Ovary (tissue), 9 donors: ENCODE measurements around the gene JUND. TPM values are rescaled to one million over a fixed set of nuclear protein-coding genes. Genes with fewer than 3 reads are reported as not detected.
A peak's percentile ranks its signal among the peaks of the same experiment; 100 is the strongest.

ENCODE experiments used
- DNase-seq, 5 donors: peaks; one replicate each; pipeline ENCODE4 v3.0.0-alpha.2; 2019 to 2020
- H3K27ac ChIP-seq, 2 donors: fragments of 200-600 bp; one replicate each; pipeline versions ENCODE4 v1.5.1 to v1.8.0; 2019 to 2022
- H3K27me3 ChIP-seq: fragments of 200-600 bp; one replicate; pipeline ENCODE4 v1.8.0; 2022
- H3K36me3 ChIP-seq: fragments of 200-600 bp; sonication (generic); one replicate; pipeline ENCODE4 v1.5.1; 2019
- H3K4me1 ChIP-seq: one replicate; pipeline ENCODE4 v1.8.1; 2013; ENCODE audit warnings: mild to moderate bottlenecking, moderate library complexity; ENCODE audit not compliant: insufficient read depth
- H3K4me3 ChIP-seq: fragments of 200-600 bp; sonication (generic); one replicate; pipeline ENCODE4 v1.5.1; 2017
- H3K9me3 ChIP-seq, 2 donors: fragments of 200-600 bp in 1 of 2; sonication (generic) in 1 of 2; one replicate each; pipeline versions ENCODE4 v1.5.1 to v1.8.1; 2013 to 2019; ENCODE audit warnings: mild to moderate bottlenecking in 1 of 2, moderate library complexity in 1 of 2
- CTCF ChIP-seq, 3 donors: fragments of 450-650 bp in 2 of 3; fragments of 200-600 bp in 1 of 3; IDR thresholded peaks; one replicate each; pipeline versions ENCODE4 v1.5.1 to v1.8.0; 2016 to 2022; ENCODE audit warnings: antibody characterized with exemption in 3 of 3, mild to moderate bottlenecking in 1 of 3
- EP300 ChIP-seq: sonication (generic); formaldehyde crosslinking; IDR thresholded peaks from one replicate; pipeline ENCODE4 v1.6.1; 2017; ENCODE audit warnings: antibody characterized with exemption
- POLR2A ChIP-seq: fragments of 450-650 bp; IDR thresholded peaks from one replicate; pipeline ENCODE4 v1.6.1; 2017; ENCODE audit warnings: antibody characterized with exemption, mild to moderate bottlenecking, moderate library complexity
- whole genome bisulfite sequencing, 3 donors: extraction: QIAGEN DNeasy Blood & Tissue Kit in 1 of 3; methylation state at CpG; one replicate each; pipeline versions ENCODE4 v1.1.5 to v1.1.7; 2013 to 2017; 5-methylcytosine and 5-hydroxymethylcytosine counted together
- intact Hi-C, 4 donors: fragments of 100-400 bp; cut with DNase I; formaldehyde crosslinking; loops; one replicate each; pipeline versions ENCODE4 v1.11.0 to v1.15.1; 2022 to 2023
- polyA plus RNA-seq, 2 donors: library from polyadenylated mRNA; stranded (reverse); fragments of 200-250 nt in 1 of 2; fragments of 350-450 nt in 1 of 2; fragmentation: Illumina TruSeq in 1 of 2; extraction: RNeasy Lipid Tissue Mini Kit (QIAGEN cat#74804) in 1 of 2; gene quantifications; one replicate each; pipeline ENCODE4 v1.2.3, GENCODE V29; 2013 to 2014
- total RNA-seq, 7 donors: library from RNA; depleted of rRNA in 2 of 7; stranded (reverse); fragments of >200 nt in 2 of 7; fragmentation: NEBNext Ultra II Directional in 3 of 7; extraction: Animal tissue kit (Norgen Biotek cat#: 25700) in 3 of 7; gene quantifications; one replicate each; pipeline versions ENCODE4 v1.1.0 to v1.2.4, GENCODE V29; 2016 to 2023
- donor health status: DM: no; HTN: no; CAD: no; lungs with moderate emphysema.
- donor health status: DM: no; HTN: no; CAD: no.
- donor health status: Bipolar disorder and iron deficiency.
- donor health status: DM: yes; HTN: yes; CAD: no.
- donor health status: DM: no; HTN: no; CAD: no.
- donor health status: DM: yes; HTN: yes; CAD: no.

Gene JUND
- total and polyA plus RNA-seq, 9 donors, result 95.2 to 1,260 (median 412) TPM

DNA sequence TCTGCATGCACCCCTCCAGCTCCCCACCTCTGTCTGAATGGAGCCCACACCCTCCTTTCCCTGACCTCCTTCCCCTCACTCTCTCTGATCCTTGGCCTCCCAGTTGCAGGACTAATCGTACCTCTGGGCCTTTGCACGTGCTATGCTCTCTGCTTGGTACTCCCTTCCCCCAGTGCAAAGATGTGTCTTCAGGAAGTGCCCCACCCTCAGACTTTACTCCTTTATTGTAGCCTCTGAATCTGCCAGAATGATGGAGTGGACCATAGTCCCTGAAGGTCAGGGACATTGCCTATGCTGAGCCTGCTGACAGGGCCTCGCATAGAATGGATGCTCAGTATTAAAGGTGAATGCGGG is 1.3 kb upstream of the JUND start:
- whole genome bisulfite sequencing, 3 donors, result 41 to 55% (median 50%) methylated on average over 4 of the region's 4 CpGs
- H3K4me1 ChIP-seq, result peaks cover 20% of the 10 kb centered on the region
- peak overlapping the region; percentile 47 for H3K4me3 ChIP-seq
- DNase-seq, result peak in 2 of 5 donors; percentile 59 to 61
- H3K27ac ChIP-seq, result peak overlapping the region; percentile 96 to 100
- H3K9me3 ChIP-seq, result no peaks in the 10 kb centered on the region
- H3K27me3 ChIP-seq, result no peaks in the 10 kb centered on the region
- intact Hi-C loops, result no loop called here
- TF ChIP-seq POLR2A (no peak), EP300 (no peak), CTCF (IDR thresholded peaks at IDR 0.05) (no peak)
- H3K36me3 ChIP-seq, result no peaks in the 10 kb centered on the region

DNA sequence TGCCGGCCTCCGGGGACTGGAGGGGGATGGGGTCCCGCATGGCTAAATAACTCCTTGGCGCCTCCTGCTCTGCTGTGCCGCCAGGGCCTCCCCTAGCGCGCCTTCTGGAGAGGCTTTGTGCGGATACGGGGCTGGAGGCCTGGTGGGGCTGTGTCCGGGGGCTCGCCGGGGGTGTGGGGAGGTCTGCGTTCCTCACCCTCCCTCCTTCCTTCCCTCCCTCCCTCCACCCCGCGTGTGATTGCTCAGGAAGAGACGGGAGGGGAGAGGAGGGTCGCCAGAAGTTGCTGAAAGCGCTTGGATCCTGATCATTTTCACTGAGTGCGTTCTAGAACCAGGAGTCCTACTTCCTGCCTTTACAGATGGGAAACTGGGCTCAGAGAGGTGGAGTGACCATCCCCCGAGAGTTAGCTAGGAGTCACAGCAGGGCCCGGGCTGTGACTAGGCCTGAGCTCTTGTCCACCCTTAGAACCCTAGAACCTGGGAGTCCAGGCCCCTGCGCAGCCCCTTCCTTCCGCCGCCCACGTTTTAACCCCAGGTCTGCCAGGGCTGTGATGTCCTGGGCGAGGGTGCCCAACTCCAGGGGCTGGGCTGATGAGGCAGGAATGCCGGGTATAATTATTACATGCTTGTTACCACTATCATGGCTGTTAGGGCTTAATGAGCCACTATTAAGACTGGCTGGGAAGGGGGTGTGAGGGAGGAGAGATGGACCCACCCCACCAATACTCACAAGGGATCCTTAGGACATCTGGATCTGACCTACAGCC is 782 bp upstream of the JUND start:
- Histone ChIP-seq H3K9me3 (no peaks in the 10 kb centered on the region), H3K27me3 (no peaks in the 10 kb centered on the region), H3K27ac (peak overlapping the region; percentile 96 to 100), H3K4me1 (peaks cover 20% of the 10 kb centered on the region), H3K36me3 (no peaks in the 10 kb centered on the region), H3K4me3 (peak overlapping the region; percentile 47)
- WGBS, 3 donors, result 1 to 3% (median 1%) methylated on average over 24 to 26 of the region's 27 CpGs
- intact Hi-C loops, result no loop called here
- peak in 3 of 5 donors; percentile 72 to 76 (median 76) for DNase-seq
- TF ChIP-seq EP300, result no peak
- TF ChIP-seq CTCF (IDR thresholded peaks at IDR 0.05), result peak in 1 of 3 donors; percentile 50
- peak; percentile 70 for TF ChIP-seq POLR2A

- DNase-seq, result peak; percentile 72 to 88 (median 81)
- WGBS, 3 donors, result 0 to 2% (median 1%) methylated on average over 83 to 111 of the region's 111 CpGs
- peak overlapping the region; percentile 93 for H3K4me3 ChIP-seq
- peak overlapping the region; percentile 99 for H3K27ac ChIP-seq
- H3K9me3 ChIP-seq, result no peaks in the 10 kb centered on the region
- no peaks in the 10 kb centered on the region for H3K36me3 ChIP-seq
- H3K4me1 ChIP-seq, result peaks cover 13% of the 10 kb centered on the region
- intact Hi-C loops, result loop anchor here in 3 of 4 donors (2.0 kb wide), 2 partner anchors 24 to 42 kb away; partner anchors contain the start of gene LSM4 (in 2 of the 3)
- TF ChIP-seq EP300 (no peak), CTCF (IDR thresholded peaks at IDR 0.05) (peak in 1 of 3 donors; percentile 12), POLR2A (peak; percentile 63)
- H3K27me3 ChIP-seq, result no peaks in the 10 kb centered on the region
Measured at GRCh38 chr19:18280247-18281081, 958 bp downstream of the JUND start.

DNA sequence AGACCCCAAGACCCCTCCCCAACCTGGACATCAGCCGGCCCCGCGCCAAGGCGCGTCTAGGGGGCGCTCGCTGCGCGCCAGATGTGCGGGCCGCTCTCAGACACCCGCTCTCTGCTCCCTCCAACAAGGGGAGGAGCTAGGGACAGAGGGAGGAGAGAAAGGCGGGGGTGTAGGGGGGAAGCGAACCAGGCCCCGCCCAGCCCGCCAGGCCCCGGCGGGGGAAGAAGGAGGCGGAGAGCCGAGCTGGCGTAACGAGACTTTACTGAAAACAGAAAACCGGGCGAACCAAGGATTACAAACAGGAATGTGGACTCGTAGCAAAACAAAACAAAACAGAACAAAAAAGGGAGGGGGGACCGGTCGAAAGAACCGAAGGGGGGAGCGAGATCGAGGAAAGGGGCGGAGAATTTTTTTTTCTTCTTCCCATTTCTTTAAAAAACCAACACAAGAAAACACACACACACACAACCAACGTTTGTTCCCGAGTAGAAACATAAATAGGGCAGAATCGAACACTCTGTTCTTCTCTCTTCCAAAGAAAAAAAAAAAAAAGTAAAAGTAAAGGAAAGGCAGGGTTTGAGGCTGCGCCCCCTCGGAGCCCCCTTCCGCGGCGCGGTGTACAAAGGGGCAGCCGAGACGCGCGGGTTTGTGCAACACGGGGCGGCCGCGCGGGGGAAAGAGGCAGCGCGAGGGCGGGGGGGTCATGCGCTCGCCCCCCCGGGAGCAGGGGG is 1.7 kb downstream of the JUND start:
- peaks cover 12% of the 10 kb centered on the region for H3K4me1 ChIP-seq

More for the DNA sequence above, 1.7 kb downstream of the JUND start:
- intact Hi-C loops, result loop anchor here (2.0 to 10.0 kb wide), 5 partner anchors 25 to 138 kb away; partner anchors contain the start of genes LSM4 (in 3 of the 4) and SSBP4 (in 3 of the 4)
- Histone ChIP-seq H3K9me3 (no peaks in the 10 kb centered on the region), H3K36me3 (no peaks in the 10 kb centered on the region), H3K27ac (peak overlapping the region; percentile 99), H3K4me3 (peak overlapping the region; percentile 93), H3K27me3 (no peaks in the 10 kb centered on the region)
- DNase-seq, result peak; percentile 89 to 94 (median 92)
- TF ChIP-seq CTCF (IDR thresholded peaks at IDR 0.05) (peak; percentile 62 to 91 (median 83)), POLR2A (peak; percentile 74), EP300 (no peak)
- 1% methylated on average over 55 of the region's 55 CpGs for WGBS, 3 donors
